Measurements from ENCODE around the gene PTCD3.

The PTCD3 gene

DNA sequence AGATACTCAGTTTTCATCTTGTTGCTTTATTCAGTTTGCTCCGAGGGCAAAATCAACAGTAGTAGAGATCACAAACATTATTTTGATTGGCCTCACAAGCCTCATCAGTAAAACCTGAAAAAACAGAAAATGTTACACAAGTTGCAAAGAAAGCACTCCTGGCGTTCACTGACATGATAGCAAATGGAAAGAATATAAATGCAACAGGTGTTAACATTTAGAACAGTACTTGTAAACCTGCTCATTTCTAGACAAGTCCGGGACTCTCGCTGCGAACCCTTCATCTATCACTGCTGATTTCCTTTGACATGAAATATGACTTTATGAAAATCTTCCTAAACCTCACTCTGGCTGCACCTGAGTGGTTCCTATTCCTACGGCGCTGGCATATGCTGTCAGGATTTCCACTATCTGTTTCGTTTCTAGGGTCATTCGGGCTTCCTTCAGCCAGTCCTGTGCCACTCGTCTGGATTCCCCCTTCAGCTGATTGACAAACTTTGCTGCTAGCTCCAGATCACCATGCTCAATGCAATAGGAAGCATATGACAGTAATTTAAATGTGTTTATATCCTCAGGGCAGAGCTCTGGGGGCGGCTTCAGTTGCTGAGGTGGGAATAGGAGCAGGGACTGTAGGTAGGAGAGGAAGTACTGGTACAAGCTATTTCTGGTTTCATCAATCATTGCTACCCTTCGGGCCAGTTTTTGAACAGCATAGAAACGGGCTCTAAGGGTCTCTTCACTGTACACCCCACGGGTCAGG lies 38.1 kb downstream of the PTCD3 start:
- DNase-seq (ENCODE audit: low read depth), result no peak

- no peak for DNase-seq (ENCODE audit: low read depth)
Measured at GRCh38 chr2:86147793-86148192, 41.8 kb downstream of the PTCD3 start.

DNA sequence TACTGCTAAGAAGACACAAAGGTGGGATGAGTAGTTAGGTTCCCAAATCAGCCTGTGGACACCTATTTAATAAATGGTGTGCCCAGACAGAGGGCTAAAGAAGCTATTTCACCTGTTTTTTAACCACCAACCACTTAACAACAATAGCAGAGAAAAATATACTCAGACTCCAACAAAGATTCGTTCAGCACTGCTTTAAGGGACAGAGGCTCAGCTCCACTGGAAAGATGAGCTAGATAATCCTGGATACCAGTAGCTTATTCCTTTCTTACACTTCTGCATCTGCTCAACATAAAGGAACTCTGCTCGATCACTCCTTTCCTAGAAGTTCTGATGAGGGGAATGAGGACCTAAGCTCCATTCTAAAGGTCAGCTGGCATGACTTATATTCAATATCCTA lies 44.5 kb downstream of the PTCD3 start:
- no peak for DNase-seq (ENCODE audit: low read depth)

DNA sequence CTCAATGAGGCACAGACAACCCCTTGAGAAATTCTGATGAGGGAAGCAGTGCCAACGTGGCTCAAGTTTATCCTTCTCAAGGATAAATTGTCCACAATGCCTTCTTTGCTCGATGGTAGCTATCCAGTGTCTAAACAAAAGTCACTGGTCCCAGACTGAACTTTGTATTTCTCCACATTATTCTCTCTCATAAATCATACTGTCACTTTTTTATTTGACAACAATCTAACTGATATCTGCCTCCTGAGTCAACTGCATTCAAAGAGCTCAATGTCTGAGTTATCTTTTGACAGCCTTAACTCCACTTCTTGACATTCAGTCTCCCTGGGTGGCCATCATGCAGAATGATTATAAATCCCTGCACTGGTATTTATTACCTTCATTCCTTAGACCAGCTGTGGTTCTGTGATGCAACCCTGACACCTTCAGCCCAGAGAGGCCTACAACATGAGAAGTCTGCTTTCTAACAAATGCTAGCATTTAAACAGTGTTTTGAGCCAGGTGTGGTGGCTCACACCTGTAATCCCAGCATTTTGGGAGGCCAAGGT lies 51.0 kb downstream of the PTCD3 start:
- no peak for DNase-seq (ENCODE audit: low read depth)

DNA sequence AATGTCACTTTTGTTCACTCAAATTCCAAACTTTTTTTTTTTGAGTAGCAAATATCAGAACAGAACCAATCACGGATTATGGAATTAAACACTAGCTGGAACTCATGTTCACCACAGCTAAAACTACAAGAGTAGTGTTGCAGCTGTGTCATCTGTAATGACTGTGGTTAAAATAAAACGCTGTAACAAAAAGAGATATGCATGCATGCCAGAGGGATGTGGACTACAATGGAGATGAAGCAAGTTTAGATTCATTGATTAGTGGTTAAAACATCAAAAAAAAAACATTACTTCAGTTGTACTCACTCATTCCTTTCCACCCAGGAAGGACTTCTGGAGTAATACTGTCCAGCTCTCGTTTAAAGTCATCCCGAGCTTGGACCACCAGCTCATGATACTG lies 52.3 kb downstream of the PTCD3 start:
- DNase-seq (ENCODE audit: low read depth), result no peak

GRCh38 chr2:86160156-86160952 lies 54.3 kb downstream of the PTCD3 start:
- no peak for DNase-seq (ENCODE audit: low read depth)

DNA sequence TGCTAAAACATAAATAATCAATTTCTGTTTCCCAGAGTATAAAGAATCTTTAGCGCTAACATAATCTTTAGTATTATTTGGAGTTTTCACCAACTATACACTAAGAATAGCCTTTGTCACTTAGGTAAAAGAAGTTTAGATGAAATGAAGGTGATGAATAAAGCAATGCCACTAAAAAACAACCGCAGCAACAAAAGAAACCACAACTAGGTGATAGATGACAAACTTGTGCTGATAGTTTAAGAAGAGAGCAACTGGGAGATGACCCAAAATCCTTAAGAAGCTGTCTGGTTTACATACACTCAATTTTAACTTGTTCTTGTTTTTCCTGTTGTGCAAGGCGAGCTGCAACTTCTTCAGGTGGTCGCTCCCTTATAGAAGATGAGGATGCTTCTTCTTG lies 64.4 kb downstream of the PTCD3 start:
- no peak for DNase-seq (ENCODE audit: low read depth)

GRCh38 chr2:86171295-86171694 lies 65.3 kb downstream of the PTCD3 start:
- DNase-seq (ENCODE audit: low read depth), result no peak

- DNase-seq (ENCODE audit: low read depth), result no peak
Measured at GRCh38 chr2:86172610-86173009, 66.6 kb downstream of the PTCD3 start.

DNA sequence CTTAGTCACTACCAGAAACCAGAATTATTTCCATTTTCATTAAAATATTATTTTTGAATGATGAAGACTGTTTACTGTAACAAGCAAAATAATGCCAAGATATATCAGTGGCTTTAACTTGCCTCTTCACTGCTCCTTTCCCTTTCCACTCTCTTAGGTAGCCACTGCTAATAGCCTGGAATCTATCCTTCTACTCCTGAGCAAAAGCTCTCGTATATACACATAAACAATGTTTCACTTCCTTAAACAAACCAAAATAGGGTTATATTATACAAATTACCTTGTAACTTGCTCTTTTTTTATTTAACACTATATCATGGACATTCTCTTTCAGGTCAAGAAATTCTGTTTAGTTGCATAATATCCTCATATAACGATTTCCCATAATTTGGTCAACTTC lies 68.4 kb downstream of the PTCD3 start:
- DNase-seq (ENCODE audit: low read depth), result no peak

- no peak for DNase-seq (ENCODE audit: low read depth)
Measured at GRCh38 chr2:86175828-86176227, 69.8 kb downstream of the PTCD3 start.

DNA sequence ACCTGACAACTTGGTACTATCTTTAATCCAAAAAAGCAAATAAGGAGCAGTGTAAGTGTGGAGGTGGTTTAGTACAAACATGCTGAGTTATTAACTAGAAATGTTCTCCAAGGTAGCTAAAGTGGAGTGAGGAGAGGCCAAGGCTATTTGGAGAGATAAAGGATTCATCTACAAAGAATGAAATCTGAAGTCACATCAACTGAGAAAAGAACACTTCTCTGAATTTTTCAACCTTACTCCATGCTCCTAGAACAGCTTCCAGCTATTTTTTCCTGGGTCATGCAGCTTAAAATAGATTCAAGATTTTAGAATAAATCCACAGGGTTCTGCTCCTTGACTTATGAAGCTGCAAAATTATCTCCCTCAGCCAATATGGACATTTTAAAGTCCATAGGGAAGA lies 70.6 kb downstream of the PTCD3 start:
- no peak for DNase-seq (ENCODE audit: low read depth)

GRCh38 chr2:86185517-86186212 lies 79.6 kb downstream of the PTCD3 start:
- no peak for DNase-seq (ENCODE audit: low read depth)

DNA sequence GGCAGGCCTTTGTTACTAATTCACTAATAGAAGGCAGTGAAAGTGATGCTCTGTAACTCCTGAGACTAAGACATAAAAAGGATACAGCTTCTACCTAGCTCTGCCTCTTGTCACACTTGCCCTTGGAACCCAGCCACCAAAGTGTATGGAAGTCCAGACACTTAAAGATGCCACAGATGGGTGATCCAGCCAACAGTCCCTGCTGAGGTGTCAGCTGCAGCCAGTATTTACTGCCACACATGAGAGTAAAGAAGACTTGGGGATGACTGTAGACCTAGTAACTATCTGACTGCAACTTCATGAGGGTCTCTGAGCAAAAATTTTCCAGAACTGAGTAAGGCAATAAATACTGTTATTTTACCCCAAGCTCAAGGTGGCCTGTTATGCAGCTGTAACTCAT lies 80.4 kb downstream of the PTCD3 start:
- DNase-seq (ENCODE audit: low read depth), result no peak

DNA sequence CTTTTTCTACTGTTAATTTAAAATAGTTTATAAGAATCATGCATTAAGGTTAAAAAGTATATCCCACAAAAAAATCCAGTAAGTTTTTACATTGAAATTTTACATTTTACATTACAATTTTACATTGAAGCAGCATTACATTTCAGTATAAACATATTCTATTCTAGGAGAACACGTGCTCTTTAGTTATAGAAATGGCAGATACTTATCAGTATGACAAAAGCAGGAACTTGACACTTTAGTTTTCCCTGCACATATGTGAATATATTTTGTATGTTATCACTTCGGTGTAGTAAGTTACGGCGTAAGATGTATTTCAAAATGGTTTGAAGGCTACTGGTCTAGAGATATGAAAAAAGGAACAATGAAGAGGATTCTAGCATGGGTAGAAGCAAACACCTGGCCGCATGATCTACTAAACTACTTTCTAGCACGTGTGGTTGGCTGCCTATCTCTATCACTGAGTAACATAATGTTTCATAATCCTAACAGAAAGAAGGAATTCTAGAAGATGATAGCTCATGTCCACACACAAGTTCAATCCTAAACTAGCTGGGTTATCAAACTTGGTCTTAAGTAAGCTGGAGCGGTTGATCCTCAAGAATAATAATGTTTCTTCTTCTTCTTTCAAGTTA lies 83.9 kb downstream of the PTCD3 start:
- DNase-seq (ENCODE audit: low read depth), result no peak
